MV-4-11 (cell line): ENCODE data around the gene CSMD2.

Source experiments
- DNase-seq: peaks from one replicate; lab custom pipeline; 2025; lab: John Stamatoyannopoulos, UW

The CSMD2 gene

DNA sequence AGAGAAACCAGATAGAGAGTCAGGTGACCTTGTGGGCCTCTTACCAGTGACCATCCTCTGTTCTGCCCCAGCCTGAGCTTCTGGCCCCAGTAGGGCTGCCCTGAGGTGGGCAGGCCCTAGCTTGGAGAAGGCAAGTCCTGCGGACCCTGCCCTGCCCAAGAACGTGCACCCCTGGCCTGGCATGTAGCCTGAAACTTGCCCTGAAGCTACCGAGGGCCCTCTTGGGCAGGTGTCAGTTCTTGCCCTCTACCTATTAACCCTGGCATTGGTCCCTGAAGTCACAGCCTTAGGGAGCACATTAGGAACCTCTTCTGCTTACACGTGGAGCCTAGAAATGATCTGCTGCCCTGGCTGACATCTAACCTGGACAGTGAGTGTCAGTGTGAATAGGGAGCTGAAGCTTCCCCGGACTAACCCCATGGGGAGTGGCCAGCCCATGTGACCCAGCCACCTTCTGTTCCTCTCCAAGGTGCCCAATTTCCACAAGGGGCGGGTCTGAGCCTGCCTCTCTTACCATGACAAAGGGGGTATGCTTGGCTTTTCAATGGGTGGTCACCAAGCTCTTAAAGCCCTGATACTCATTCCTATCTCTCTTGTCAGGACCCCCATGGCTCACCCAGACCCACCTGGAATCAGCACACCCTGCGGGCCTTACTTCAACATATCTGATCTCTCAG is 529.6 kb downstream of the CSMD2 start:
- no peak for DNase-seq

DNA sequence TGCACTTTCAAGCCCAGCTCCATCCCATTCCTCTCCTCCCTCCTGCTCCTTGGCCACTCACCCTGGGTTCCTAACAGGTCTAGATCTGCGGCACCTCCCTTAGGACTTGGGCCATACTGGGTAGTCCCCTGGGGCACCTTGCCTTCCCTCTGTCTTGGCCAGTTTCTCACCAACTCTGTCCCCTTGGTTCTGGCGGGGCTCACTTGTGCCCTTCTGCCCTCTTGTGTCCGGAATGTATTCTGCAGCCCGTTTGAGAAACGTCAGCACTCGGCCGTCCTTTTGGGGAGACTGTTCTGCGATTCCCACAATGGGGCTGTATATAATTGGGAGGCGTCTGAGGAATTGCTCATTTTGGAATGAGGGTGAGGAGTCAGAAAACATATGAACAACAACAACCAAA is 530.2 kb downstream of the CSMD2 start:
- peak; percentile 25 for DNase-seq

GRCh38 chr1:33634143-33634542 is 530.9 kb downstream of the CSMD2 start:
- no peak for DNase-seq

GRCh38 chr1:33633019-33633801 is 531.8 kb downstream of the CSMD2 start:
- peak; percentile 71 for DNase-seq

DNA sequence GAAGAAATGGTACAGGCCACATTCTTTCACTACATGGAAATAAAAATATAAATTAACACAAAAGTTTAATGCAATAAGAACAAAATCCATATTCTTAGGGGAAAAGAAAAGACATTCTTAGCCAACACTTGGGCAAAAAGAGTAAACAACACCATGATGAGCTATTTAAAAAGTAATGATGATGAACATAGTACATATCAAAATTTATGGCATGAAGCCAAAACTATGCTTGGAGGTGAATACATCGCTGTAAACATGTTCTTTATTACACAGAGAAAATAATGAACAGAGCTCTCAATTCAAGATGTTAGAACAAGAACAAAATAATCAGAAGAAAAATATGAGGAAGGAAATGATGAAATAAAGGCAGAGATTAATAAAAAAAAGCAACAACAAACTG is 534.3 kb downstream of the CSMD2 start:
- DNase-seq = no peak

- DNase-seq = no peak
These were observed 538.2 kb downstream of the CSMD2 start for GRCh38 chr1:33626801-33627200.

- no peak for DNase-seq
These were observed 539.8 kb downstream of the CSMD2 start for GRCh38 chr1:33624991-33625870.

DNA sequence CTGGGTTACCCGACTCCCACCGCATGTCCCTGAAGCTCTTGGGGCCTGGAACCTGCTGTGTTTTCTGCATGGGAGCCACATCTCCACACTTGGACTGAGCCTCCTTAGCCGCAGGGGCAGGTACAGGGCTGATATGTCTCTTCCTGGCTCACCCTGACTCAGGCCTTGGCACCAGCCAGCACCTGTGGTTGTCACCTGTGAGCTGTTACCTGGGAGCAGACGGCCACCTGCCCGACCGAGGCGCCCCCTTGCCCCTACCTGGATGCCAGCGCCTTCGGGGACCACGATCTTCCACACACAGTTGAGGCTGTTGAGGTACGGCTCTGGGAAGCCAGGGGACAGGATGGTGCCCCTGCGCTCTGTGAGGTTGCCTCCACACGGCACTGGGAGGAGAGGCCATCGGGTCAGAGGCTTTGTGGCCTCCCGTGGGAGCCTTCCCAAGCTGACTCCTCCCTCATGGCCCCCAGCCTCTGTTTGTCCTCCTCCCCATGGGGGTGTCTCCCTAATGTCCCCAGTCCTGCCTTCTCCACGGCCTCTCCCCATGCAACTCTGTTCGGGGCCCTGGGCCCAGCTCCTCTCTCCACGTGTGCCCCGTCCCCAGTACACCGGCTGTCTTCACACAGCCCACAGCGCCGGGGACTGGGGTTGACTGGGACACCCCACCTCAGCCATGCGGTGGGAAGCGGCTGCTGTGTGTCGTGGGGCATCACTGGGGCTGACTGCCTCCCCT is 540.6 kb downstream of the CSMD2 start:
- no peak for DNase-seq

GRCh38 chr1:33623811-33624210 is 541.2 kb downstream of the CSMD2 start:
- no peak for DNase-seq

GRCh38 chr1:33622757-33623156 is 542.3 kb downstream of the CSMD2 start:
- DNase-seq = no peak

DNA sequence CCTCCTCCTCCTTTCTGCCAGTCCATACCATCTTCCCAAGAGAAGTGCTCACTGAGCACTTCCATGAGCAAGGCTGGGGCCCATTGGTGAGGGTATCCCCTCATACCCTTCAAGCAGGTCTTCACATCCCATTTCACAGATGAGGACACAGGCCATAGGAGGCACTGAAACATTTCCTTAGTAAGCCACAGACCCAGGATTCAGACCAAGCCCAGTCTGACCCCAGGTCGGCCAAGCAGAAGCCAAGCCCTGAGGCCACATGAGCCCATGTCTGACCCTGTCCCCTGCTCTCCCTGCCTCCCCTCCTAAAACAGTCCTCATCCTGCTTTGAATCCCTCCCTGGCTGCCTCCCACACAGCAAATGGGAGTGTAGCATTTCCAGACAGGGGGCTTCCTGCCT is 546.4 kb downstream of the CSMD2 start:
- DNase-seq = no peak

DNA sequence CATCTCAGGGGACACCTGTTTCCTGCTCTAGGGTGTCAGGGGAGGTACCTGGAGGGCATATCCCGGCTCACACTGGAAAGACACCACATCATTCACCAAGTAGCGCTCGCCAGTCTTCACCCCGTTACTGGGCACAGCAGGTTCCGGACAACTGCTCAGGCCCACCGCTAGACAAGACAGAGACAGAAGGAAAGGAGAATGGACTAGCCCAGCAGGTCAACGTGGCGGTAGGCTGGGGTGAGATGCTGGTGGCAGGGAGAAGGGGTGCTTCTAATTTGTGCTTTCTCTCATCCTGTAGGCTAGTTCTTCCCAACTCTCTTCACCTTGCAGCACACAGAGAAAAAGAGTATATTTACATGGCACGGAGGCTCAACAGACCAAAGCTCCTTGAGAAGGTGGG is 547.6 kb downstream of the CSMD2 start:
- DNase-seq = no peak

DNA sequence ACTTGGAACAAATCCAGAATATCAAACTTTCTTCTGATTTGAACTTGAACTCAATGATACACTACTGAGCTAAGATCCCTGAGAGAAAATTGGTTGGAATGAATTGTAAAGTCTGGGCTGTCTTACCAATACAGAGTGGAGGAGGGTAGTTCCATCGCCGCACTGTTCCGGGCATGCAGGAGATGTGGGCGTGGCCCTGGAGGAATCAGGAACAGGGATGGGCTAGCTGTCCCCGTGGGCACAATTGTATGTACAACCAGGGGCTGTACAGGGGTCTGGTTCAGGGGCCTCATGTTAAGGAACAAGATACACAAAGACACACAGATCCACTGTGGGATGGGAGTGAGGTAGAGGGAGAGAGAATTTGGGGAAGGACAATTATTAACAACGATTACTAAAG is 548.2 kb downstream of the CSMD2 start:
- no peak for DNase-seq

DNA sequence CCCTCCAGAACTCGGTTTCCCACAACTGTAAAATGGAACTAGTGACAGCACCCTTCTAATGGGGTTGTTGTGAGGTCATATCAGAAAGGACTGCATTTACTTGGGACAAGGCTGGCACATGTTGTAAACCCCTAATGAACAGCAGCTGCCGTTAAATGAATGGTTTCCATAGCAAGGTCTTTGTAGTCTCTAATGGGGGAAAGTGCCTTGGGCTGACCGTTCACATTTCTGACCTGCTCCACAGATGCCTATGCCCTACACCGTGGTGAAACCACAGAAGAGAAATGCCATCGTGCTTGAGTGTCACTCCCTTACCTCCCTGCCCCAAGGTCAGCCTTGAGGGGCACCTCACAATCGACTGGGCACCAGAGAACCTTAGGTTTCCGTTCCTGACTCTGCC is 549.5 kb downstream of the CSMD2 start:
- no peak for DNase-seq

DNA sequence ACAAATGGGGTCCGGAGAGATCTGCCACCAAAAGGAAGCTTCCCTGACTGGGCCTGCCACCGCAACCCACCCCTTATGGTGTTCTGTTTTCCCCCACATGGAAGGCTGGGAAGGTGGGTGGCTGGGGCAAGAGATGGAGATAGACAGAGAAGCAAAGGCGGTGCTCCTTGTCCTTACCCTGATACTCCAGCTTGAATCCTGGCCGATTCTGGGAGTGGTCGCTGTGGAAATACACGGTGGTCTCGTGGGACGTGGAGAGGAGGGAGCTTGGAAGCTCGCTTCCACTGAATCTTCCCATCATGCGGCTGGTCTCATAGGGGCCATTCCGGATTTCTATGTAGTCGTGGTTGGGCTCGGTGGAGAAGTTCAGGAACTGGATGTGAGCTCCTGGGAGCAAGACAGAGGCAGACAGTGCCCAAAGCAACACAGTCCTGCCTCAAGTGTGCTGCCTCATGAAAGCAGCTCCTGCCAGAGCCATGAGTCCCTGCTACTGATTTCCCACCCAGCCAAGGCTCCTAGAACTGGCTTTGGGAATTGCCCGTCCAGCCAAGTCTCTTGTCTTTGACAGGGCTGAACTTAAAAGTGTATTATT is 554.1 kb downstream of the CSMD2 start:
- no peak for DNase-seq

GRCh38 chr1:33610391-33610790 is 554.6 kb downstream of the CSMD2 start:
- DNase-seq = no peak

GRCh38 chr1:33609739-33610138 is 555.3 kb downstream of the CSMD2 start:
- no peak for DNase-seq

DNA sequence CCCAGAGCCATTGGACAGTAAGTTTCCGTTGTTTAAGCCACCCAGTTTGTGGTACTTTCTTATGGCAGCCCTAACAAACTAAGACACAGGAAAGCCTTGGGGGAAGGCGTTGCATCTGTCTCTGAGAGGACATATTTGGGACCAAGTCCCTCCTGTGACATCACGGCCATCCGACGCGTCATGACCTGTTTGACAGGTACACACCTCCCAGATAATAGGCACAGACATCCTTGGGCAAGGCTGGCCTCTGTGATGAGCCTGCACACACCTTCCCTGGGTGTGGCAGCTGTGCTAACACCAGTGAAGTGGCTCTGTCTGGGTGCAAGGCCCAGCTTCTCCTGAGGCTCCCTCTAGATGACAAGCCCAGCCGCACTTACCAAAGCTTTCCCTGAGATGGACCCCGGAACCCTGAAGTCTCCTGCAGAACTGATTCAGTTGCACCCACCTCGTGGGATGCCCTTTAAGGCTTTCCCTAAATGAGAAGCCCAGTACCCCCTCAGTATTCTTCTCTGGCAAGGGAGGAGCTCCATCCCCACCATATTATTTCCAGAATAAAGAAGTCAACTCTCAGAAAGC is 556.1 kb downstream of the CSMD2 start:
- no peak for DNase-seq

- DNase-seq = no peak
These were observed 557.5 kb downstream of the CSMD2 start for GRCh38 chr1:33607444-33608005.

- no peak for DNase-seq
These were observed 558.8 kb downstream of the CSMD2 start for GRCh38 chr1:33606272-33606671.

- DNase-seq = no peak
These were observed 562.8 kb downstream of the CSMD2 start for GRCh38 chr1:33602271-33602670.
